Ascending aorta (tissue), 2 donors: Measurements from ENCODE around the gene PHF2. TPM values are rescaled to one million over a fixed set of nuclear protein-coding genes. Genes with fewer than 3 reads are reported as not detected.

Source experiments
- DNase-seq, 2 donors: peaks; one replicate each; pipeline ENCODE4 v3.0.0-alpha.2; 2019; ENCODE audit warnings: low spot score in 2 of 2
- H3K27ac ChIP-seq, 2 donors: fragments of 200-600 bp; sonication (generic); one replicate each; pipeline ENCODE4 v1.5.1; 2016 to 2017; ENCODE audit warnings: mild to moderate bottlenecking in 1 of 2
- H3K27me3 ChIP-seq: fragments of 200-600 bp; sonication (generic); one replicate; pipeline ENCODE4 v1.5.1; 2017
- H3K36me3 ChIP-seq, 2 donors: fragments of 200-600 bp; sonication (generic); one replicate each; pipeline ENCODE4 v1.5.1; 2016
- H3K4me1 ChIP-seq, 2 donors: fragments of 200-600 bp; sonication (generic); one replicate each; pipeline ENCODE4 v1.5.1; 2016 to 2017; ENCODE audit warnings: mild to moderate bottlenecking in 1 of 2
- H3K4me3 ChIP-seq, 2 donors: fragments of 200-600 bp; sonication (generic); one replicate each; pipeline ENCODE4 v1.5.1; 2016 to 2017; ENCODE audit warnings: mild to moderate bottlenecking in 1 of 2
- H3K9me3 ChIP-seq, 2 donors: fragments of 200-600 bp; sonication (generic); one replicate each; pipeline ENCODE4 v1.5.1; 2016
- intact Hi-C: fragments of 100-400 bp; cut with DNase I; formaldehyde crosslinking; loops from one replicate; pipeline ENCODE4 v1.15.1; 2023
- total RNA-seq: library from RNA; depleted of rRNA; stranded (reverse); fragments of >200 nt; gene quantifications from one replicate; pipeline ENCODE4 v1.1.0, GENCODE V29; 2016
- TF ChIP-seq, protein P1 (sequence below), 3 experiments: fragments of 200-600 bp in 2 of 3; fragments of 450-650 bp in 1 of 3; sonication (generic) in 2 of 3; IDR thresholded peaks; one replicate each; pipeline ENCODE4 v1.5.1; 2016 to 2019; ENCODE audit warnings: antibody characterized with exemption in 3 of 3, mild to moderate bottlenecking in 1 of 3, moderate library complexity in 1 of 3

Gene PHF2
- total RNA-seq, 1 donor from 2014 or later, result 45.1 TPM

DNA sequence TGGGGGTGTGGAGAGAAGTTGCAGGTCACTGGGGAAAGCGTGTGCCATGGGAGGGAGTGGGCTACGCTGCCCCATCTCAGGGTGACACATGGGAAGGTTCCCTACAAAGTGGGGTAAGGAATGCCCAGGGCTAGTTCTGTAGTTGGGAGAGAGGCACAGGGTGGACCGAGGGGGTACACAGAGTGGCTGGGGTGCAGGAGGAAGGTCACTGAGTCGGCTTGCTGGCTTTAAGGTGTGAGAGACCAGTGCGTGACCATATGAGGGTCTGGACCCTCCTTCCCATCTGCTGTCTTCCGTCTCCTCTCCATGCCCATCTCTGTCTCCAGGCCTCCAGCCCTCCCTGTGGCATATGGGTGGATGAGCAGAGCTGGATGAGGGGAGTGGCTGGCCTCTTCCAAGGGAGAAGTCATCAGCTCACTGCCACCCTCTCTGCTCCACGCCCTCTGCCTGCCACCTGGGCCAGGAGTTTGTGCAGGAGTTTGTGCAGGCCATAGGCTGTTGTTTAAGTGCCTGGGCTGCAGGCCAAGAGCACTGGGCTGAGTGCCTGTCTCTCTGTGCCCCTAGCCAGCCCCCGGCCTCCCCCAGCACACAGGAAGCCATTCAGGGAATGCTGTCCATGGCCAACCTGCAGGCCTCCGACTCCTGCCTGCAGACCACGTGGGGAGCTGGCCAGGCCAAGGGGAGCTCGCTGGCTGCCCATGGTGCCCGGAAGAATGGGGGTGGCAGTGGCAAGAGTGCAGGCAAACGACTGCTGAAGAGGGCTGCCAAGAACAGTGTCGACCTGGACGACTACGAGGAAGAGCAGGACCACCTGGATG lies 96.8 kb downstream of the PHF2 start:
- H3K9me3 ChIP-seq, result no peaks in the 10 kb centered on the region
- intact Hi-C loops, result no loop called here
- no peaks in the 10 kb centered on the region for H3K4me1 ChIP-seq
- no peaks in the 10 kb centered on the region for H3K27me3 ChIP-seq
- H3K4me3 ChIP-seq, result no peak overlapping the region
- peak; percentile 5 to 60 for DNase-seq
- peaks cover 45 to 57% of the 10 kb centered on the region in 2 donors for H3K36me3 ChIP-seq
- no peak overlapping the region for H3K27ac ChIP-seq
- TF ChIP-seq, protein P1, sequence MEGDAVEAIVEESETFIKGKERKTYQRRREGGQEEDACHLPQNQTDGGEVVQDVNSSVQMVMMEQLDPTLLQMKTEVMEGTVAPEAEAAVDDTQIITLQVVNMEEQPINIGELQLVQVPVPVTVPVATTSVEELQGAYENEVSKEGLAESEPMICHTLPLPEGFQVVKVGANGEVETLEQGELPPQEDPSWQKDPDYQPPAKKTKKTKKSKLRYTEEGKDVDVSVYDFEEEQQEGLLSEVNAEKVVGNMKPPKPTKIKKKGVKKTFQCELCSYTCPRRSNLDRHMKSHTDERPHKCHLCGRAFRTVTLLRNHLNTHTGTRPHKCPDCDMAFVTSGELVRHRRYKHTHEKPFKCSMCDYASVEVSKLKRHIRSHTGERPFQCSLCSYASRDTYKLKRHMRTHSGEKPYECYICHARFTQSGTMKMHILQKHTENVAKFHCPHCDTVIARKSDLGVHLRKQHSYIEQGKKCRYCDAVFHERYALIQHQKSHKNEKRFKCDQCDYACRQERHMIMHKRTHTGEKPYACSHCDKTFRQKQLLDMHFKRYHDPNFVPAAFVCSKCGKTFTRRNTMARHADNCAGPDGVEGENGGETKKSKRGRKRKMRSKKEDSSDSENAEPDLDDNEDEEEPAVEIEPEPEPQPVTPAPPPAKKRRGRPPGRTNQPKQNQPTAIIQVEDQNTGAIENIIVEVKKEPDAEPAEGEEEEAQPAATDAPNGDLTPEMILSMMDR (IDR thresholded peaks at IDR 0.05), result no peak

DNA sequence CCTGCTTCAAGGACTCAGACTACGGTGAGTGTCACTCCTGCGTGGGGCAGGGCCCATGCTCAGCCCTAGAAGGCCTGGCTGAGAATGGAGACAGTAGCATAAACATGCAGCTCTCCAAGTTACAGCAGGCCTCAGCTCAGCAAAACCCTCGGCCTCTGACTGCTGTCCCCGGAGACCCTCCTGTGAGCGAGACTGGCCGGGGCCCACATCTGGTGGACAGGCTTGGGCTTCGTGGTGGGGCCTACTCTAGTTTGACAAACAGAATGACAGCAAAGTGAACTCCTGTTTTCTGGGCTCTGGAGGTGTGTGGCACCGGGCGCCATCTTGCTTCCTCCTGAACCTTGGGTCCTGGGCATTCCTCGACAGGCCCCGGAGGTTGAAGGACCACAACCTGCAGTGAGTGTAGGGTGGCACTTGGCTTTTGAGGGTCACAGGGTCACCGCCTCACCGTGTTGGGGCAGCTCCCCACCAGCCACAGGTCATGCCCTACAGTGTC lies 97.5 kb downstream of the PHF2 start:
- H3K4me1 ChIP-seq, result no peaks in the 10 kb centered on the region
- DNase-seq, result peak; percentile 6 to 57

DNA sequence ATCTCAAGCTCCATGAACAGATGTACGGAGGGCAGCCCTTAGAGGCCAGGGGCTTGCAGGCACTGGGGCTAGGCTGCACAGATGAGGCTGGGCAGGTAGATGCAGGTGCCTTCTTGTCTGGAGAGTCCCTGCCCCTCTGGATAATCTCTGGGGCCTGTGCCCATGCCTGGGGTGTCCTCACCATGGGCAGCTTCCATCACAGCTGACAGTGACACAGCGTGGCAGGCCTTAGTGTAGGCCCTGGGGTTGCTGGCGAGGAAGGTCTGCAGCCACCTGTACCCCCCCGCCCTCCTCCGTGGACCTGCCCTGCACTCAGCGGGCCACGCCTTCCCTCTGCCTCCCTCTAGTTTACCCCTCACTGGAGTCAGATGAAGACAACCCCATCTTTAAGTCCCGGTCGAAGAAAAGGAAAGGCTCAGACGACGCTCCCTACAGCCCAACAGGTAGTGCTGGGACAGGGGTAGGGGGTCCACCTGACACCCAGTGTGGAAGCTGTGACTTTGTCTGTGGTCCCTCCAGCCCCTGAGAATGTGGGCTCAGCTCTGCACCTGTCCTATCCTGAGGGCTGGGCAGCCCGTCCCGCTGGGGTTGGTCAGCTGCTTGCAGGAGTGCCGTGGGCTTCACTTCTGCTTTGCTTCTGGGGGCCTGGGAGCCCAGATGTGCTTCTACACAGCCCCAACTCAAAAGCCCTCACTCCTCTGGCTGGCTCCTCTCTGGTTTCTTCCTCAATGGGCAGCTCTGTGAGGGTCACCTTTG lies 98.4 kb downstream of the PHF2 start:
- DNase-seq, result peak; percentile 7 to 47
- Histone ChIP-seq H3K4me3 (no peak overlapping the region), H3K9me3 (no peaks in the 10 kb centered on the region), H3K36me3 (peaks cover 51 to 62% of the 10 kb centered on the region in 2 donors), H3K4me1 (no peaks in the 10 kb centered on the region), H3K27me3 (no peaks in the 10 kb centered on the region), H3K27ac (no peak overlapping the region)
- TF ChIP-seq, protein P1 (IDR thresholded peaks at IDR 0.05), result no peak
- intact Hi-C loops, result no loop called here

More for the DNA sequence above, 97.5 kb downstream of the PHF2 start:
- TF ChIP-seq, protein P1 (IDR thresholded peaks at IDR 0.05), result no peak
- intact Hi-C loops, result no loop called here
- no peaks in the 10 kb centered on the region for H3K9me3 ChIP-seq
- H3K27ac ChIP-seq, result no peak overlapping the region
- H3K36me3 ChIP-seq, result peaks cover 51 to 59% of the 10 kb centered on the region in 2 donors
- H3K27me3 ChIP-seq, result no peaks in the 10 kb centered on the region
- no peak overlapping the region for H3K4me3 ChIP-seq

DNA sequence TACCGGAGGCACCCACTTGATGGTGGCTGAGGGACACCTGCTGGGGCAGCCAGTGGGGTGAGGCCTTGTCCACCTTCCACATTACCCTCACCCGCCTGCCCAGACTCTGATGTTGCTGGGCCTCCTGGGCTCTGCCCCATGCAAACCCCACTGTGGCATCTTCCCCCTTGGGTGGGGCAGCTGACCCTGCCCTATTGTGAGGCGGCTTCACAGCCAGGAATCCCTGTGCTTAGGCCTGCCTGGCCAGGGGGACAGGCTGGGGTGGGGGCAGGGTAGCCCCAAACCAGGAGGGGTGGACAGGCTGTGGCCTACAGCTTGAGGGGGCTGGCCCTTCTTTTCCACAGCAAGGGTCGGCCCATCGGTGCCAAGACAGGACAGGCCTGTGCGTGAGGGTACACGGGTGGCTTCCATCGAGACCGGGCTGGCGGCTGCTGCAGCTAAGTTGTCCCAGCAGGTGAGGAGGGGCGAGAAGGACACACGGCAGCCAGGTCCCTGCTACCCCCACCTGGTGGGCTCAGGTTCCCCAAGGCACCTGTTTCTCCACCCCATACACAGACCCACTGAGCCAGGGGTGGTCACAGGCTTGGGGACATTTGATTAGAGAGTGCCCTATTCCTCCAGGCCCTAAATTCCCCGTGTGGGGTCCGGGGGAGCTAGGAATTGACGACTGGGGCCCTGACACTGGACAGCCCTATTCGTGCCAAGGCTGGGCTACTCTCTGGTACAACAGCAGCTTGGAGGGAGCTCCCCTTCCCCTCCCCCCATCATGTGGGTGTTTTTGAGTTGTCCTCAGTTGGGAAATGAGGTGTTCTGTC lies 99.2 kb downstream of the PHF2 start:
- TF ChIP-seq, protein P1 (IDR thresholded peaks at IDR 0.05), result no peak
- DNase-seq, result peak; percentile 6 to 61
- Histone ChIP-seq H3K36me3 (peaks cover 51 to 62% of the 10 kb centered on the region in 2 donors), H3K4me1 (no peaks in the 10 kb centered on the region), H3K27me3 (no peaks in the 10 kb centered on the region), H3K27ac (no peak overlapping the region), H3K4me3 (no peak overlapping the region), H3K9me3 (no peaks in the 10 kb centered on the region)
- intact Hi-C loops, result no loop called here

DNA sequence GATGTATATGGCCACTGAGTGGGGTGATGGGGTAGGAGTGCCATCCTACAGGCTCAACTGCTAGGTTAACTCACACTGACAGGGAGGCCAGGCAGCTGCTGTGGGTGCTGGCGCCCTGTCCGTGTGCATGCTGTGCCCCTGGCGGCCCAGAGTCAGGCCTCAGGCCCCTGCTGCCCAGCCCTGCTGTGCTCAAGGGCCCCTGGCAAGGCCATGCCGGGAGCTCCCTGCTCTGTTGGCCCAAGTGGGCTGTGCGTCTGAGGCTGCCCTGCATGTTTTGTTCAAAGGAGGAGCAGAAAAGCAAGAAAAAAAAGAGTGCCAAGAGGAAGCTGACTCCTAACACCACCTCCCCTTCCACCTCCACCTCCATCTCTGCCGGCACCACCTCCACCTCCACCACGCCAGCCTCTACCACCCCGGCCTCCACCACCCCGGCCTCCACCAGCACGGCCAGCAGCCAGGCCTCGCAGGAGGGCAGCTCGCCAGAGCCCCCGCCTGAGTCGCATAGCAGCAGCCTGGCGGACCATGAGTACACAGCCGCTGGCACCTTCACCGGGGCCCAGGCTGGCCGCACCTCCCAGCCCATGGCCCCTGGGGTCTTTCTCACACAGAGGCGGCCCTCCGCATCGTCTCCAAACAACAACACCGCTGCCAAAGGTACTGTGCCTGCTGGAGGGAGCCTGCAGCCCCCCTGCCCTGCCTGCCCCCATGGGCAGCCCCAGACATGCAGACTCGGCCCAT lies 100.1 kb downstream of the PHF2 start:
- intact Hi-C loops, result no loop called here
- H3K27ac ChIP-seq, result no peak overlapping the region
- peaks cover 51 to 62% of the 10 kb centered on the region in 2 donors for H3K36me3 ChIP-seq
- no peak overlapping the region for H3K4me3 ChIP-seq
- TF ChIP-seq, protein P1 (IDR thresholded peaks at IDR 0.05), result no peak
- H3K9me3 ChIP-seq, result no peaks in the 10 kb centered on the region
- no peaks in the 10 kb centered on the region for H3K27me3 ChIP-seq
- no peaks in the 10 kb centered on the region for H3K4me1 ChIP-seq
- peak in 1 of 2 donors; percentile 60 for DNase-seq
